Embryonic facial prominence (tissue), 1 donor: ENCODE data around the gene ZNF76.

Experiments
- DNase-seq: peaks from one replicate; pipeline ENCODE4 v3.0.0-alpha.2; 2016; ENCODE audit errors: extremely low spot score

ZNF76 gene

DNA sequence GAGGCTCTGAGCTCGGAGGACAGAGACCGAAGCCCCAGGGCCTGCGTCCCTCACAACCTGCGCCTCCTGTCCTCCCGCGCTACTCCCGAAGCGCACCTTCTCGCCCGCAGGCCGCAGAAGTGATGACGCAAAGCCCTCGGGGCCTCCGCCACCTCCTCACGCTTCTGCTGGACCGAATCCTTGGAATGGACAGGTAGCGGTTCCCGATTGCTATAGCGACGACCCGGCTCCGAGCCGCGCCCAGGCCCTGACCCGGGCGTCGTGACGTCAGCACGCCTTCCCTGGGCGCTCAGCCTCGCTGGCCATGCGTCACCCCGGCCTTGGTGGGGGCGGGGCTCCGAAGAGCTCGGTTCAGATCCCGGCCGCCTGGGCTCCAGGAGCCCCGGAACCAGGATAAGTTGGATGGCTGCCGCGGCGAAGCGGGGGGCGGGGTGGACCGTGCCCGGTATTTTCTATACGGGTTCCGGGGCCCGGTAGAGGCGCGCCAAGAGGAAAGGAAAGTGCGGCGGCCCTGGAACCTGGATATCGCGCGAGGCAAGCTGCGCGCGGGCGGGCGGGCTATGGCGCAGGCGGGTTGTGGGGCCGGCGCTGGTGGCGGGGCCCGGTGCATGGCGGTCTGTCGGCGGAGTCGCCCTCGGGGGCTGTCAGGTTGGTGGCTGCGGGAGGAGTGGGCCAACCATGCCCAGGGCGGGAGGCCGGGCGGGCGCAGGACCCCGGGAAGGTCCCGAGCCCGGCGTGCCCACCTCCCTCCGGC, at the start of gene ZNF76:
Gene ZNF76, plus strand, starts transcription at position 542 of the 754 bp plus-strand sequence. CDS start 21,417 bp downstream, outside the sequence.
- peak; percentile 91 for DNase-seq

DNA sequence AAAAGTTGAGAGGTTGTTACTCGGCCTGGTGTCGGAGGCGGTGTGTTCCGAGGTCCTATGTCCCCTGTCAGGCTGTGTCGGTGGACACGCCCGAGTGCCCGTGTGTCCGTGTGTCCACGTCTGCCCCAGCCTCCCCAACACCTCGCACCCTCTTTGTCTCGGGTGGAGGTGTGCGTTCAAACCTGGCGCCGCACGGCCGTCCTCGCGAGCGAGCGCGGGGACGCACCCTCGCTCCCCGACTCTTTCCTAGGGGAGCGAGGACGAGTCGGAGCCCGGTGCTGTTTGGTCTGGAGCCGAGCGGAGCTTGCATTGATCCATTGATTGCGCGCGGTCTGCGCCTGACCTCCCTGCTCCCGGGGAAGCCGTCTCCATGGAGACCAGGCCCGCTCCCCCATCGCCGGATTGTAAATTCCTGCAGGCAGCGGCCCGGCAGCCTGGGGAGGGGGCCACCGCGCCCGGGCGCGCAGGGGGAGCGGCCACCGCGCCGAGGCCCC, 46.2 kb upstream of the ZNF76 start:
- no peak for DNase-seq

DNA sequence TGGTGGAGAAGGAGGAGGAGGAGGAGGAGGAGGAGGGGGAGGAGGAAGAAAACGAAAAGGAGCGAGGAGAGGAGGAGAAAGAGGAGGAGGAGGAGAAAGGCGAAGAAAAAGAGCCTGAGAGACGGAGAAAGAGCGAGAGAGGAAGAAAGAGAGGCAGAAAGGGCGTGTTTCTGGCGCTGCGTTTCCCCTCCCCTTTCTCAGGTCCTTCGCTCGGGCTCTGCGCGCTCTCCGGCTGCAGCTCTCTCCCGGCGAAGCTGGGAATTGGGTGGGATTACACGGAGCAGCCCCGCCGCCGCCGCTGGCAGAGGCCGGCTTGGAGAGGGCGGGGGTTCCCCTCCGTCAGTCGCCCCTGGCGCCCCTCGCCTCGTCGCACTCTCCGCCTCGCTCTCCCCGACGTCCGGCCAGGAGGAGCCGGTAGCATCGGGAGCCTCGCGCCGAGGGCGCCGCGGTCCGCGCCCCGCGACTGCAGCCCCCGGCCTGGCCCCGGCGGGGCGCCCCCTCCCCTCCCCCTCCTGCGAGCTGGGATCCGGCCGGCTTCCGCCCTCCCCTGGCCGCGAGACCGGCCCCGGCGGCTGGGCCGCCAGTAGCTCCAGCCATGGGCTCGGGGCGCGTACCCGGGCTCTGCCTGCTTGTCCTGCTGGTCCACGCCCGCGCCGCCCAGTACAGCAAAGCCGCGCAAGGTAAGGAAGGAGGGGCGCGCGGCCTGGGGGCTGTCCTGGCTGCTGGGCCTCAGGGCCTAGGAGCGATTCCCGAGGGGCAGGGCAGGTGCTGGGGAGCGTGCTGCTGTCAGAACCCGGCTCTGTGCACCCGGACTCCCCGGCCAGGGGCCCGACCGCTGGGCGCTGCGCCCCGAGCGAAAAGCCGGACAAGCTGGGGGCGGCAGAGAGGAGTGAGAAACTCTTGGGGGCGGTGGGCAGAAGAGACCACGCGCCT, 45.4 kb upstream of the ZNF76 start, which contains the start of gene SCUBE3:
Gene SCUBE3, plus strand, starts transcription at position 133 of the 933 bp plus-strand sequence. Its CDS starts 463 bp downstream, at position 596.
- DNase-seq: peak; percentile 54

DNA sequence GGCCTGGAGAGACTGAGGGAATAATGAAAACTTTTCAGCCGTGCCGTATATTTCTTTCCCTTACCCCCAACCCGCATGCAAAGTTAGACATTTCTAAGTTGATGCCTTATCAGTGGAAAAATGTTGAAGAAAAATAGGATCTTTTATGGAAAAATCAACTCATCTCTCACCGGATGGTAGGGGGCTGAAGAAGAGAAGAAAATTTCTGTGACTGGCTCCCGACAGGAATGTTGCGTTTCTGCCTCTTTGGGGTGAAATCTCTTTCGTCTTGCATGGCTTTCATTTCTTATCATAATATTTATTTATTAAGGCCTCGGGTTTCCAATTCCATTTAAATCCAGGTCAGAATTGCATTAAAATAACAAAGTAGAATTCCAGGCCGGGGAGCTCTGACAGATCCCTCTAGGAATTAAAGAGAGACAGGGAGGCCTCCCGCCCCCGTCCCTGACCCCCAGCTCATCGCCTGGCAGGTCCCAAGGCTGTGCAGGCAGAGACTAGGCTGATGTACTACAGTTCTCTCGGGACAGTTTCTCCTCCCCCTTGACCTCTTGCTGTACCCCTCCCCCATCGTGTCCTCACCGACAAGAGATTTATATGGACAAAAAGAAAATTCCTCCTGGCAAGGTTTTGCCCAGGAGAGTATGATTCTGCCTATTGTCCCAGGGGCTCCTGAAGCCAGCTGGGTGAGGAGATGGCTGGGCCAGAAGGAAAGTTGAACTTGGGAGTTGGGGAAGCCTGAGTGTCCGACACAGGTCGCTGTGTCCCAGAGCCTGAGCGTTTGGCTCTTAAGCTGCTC, 44.5 kb upstream of the ZNF76 start:
- DNase-seq: no peak

DNA sequence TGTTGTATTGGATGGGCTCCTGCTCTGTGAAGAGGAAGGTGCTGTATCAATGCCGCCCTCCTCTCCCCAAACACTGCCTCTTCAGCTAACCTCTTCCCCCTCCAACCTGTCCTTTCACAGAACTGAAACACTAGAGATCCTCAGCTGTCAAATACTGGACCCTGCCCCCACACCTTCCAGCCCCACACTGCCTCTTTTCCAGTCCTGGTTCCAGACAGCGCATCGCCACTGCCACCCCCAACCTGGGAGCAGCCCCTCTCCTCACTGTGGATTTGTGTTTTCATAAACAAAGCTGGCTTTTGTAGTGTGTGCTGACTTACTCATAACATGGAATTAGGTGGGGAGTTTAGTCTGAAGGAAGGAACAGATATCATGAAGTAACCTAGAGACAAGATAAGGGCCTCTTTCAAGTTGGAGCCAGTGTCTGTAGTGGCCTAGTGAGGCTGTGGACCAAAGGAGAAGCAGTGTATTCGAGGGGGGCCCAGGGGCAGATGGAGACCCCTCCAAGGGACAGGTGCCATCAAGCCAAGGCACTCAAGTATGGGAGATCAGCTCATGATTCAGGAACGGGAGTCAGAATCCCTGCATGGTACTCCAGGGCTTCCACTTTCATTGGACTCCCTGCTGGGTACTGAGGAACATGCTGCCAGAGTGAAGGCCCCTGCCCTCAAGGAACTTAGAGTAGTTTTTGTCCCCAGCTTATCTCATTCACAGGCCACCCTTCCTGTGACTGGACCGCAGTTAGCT, 43.7 kb upstream of the ZNF76 start:
- no peak for DNase-seq

DNA sequence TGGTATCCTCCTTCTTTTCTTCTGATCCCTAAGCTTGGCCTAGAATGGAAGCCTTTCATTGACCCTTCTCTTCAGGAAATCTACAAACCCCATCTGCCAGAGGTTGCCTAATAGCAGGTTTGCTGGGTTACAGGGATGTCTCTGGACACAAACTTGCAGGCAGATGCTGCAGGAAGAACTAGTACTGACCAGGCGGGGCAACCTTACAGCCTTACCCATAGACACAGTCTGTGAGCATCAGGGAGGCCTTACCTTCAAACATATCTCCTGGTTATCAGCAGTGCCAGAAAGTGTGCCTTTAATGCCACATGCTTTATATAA, 43.2 kb upstream of the ZNF76 start:
- no peak for DNase-seq

DNA sequence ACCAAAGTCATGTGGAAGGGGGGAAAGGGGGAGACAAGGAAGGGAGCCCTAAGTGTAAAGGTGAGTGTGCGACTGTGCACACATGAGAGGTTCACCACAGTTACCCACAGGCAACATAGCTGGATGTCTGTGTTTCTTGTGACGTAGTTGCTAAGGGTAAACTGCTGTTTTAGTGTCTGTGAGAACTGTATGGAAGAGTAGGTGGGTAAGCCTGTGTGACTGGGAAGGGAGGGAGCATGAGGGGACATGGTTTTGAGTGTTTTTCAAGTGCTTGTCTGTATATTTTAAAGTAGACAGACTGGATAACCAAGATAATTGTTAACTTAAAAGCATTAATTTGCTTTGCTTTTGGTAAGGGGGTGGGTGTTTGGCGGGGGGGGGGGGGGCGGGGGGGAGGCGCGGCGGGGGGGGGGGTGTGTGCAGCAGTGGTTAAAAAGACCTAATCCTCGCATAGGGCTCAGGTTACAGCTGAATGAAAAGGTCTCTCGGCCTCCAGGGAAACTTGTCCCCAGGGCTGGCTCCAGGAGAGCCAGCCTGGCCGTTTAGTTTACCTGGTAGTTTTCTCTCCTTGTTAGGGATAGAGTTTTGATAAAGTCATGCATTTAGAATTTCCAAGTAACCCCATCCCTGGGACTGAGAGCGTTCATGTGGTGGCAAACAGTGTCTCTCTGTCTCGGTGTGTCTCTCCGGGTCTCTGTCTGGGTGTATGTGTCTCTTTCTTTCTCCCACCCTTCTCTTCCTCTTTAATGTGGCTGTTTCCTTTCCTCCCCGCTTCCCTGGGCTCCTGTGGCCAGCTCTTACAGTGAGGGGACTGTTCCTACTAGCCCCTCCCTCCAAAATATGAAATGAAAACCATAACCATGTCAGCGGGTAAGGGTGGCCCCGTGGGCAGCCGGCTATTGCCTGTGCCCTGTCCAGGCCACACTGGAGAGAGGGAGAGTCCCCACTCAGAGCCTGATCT, 42.4 kb upstream of the ZNF76 start:
- DNase-seq: no peak

DNA sequence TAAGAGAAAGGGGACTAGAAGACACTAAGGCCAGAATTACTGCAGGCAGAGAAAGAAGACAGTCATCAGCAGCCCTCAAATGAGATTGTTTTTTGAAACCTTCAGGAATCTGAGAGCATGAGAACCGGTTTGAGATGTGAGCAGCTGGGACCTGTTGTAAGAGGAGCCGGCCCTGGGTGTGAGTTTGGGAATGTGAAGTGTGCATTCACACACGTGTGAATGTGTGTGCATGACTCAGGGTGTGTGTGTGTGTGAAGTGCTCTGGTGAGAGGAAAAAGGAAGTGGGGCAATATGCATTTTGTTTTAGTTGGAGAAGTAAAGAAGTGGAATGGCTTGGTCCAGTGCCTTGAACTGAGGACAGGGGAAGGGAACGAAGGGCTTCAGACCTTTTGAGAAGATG, 41.5 kb upstream of the ZNF76 start:
- DNase-seq: no peak

DNA sequence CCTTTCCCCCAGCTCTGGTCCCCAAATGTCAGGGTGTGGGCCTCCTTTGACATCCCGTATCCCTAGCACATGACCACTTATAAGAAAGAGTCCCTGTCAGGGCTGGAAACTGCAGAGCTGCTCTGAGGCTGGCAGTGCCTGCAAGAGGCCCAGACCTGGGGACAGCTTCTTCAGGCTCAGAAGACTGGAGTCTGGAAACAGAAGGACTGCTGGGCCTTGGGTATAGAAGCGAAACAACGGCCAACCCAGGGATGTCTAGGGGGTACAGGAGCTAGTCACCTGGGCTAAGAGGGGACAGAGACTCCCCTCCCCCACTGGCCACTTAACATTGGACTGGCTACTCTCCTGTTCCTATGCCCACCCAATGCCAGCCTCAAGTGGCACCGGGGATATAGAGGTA, 41.1 kb upstream of the ZNF76 start:
- DNase-seq: no peak

DNA sequence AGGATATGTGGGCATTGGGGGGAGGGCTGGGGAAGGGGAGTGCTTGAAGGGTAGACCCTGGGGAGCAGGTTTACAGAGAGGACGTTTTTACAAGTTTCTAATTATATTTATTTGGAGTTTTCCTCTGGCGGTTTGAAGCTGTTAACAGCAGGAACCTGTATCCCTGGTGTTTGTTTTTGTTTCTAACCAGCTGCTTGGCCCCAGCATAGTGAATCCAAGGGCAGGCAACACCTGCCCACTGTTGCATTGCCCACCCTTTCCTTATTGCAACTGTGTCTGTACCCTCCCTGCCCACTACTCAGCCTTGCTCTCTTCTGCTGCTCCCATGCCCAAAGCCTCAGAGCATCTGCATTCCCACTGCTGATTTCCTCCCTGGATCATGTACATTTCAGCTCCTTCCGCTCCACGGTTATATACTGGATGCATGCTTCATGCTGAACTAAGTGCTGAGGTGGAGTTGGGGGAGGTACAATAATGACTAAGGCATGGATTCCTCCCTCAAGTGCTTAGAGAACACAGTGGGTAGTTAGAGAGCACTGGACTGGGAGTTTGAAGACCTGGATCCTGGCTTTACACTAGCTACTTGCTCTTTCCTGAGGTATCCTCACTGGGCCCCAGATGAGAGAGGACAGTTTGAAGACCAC, 39.7 kb upstream of the ZNF76 start:
- DNase-seq: no peak

DNA sequence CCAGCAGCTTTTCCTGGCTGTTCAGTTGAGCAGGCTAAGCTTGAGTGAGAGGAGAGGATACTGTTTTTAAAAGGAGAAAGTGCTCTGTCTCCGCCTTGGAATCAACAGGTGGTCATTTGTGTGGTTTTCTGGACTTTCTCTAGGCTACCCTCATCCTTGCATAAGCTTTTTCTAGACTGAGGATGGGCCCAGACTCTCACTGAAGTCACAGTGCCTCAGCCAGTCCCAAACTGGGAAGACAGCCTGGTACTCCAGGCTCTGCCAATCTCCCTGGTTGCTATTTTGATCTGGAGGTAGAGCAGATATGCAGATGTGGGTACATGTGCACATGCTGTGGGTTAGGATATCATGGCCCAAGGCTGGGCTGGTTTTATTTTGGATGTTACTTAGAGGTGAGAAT, 38.8 kb upstream of the ZNF76 start:
- no peak for DNase-seq

DNA sequence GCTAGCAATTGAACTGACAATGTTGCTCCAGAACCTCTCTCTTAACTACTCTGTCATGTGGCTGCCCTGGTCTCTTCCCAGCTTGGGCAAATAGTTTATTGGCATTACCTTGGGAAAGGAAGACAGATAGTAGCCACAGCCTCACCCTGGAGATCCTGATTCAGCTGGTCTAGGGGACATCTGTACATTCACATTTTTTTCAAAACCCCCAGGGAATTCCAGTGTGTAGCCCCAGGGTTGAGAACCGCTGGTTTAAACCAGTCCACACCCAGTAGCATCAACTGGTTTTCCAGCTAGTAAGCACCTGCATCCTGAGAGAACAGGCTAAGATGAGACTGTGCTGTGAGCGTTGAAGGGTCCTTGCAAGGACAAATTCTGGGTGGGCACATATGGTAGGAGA, 36.1 kb upstream of the ZNF76 start:
- DNase-seq: no peak

DNA sequence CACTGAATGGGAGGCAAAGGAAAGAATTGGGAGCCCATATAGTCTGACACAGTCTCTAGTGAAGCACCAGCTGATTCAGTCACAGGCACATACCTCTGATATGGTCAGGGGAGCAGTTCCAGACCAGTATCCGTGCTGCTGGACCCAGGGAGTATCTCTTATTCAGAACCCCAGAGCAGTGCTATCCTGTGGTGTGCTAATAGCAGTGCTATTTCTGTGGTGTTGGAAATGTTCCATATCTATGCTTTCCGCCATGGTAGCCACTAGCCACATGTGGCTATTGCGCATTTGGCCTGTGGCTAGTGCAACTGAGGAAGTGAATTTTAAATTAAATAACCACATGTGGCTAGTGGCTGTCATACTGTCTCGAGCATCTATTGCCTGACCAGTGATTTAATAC, 34.8 kb upstream of the ZNF76 start:
- DNase-seq: no peak

DNA sequence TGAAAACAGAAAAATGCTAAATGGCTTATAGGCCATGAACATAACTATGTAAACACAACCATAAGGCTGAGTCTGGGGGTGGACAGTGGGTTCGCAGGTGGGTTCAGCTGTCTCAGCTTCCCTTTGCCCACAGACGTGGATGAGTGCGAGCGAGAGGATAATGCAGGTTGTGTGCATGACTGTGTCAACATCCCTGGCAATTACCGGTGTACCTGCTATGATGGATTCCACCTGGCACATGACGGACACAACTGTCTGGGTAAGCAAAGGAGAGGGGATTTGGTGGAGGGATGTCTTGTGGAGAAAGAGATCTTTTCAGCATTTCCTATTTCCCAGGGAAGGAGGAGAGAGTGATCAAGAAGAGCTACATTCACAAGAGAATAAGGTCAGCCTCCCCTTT, 31.1 kb upstream of the ZNF76 start:
- no peak for DNase-seq

DNA sequence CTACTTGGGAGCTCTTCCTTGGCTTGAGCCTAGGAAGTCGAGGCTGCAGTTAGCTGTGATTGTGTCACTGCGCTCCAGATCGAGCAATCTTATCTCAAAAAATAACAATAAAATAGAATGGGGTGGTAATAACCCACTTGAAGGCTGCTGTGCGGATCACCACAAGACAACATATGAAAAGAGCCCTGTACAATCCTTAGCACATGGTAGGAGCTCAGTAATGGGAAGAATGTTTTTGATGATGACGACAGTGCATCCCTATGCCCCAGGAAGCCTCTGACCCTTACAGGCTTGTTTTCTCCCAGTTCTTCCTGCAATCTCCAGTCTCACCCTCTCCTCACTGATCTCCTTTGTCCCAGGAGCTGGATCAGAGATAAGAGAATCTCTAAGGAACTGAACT, 30.2 kb upstream of the ZNF76 start:
- DNase-seq: no peak

DNA sequence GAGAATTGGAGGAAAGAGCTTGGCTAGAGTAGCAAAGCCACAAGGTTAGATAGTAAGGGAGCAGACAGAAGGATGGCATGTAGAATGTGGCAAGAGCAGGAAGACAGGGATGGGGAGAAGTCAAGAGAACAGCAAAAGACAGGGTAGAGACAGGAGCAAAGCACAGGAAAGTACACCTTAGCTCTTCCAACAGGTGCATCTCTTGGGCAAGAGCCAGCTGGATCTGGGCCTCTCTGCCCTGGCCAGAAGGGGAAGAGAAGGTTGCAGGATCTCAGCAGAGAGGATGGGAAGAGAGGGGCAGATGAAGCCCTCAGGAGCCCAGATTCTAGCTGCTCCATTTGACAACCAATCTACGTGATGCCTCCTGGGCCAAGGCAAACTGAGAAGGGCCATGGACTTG, 29.0 kb upstream of the ZNF76 start:
- DNase-seq: no peak

DNA sequence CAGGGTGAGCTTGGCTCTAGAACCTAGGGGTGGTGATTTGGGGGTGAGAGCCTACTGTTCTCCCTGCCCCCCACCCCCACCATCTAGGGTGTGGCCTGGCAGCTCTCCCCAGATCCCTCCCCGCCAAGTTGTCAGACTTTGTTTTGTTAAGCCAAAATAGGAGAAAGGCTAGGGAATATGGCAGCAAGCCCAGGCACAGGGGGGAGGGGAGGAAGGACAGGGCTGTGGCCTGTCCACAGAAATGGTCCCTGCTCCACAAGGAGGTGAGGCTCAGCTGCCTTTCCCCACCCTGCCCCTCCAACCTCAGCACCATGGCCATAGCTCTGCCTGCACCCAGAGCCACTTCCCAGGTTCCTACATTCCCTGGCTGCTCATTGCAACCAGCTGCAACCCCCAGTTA, 28.6 kb upstream of the ZNF76 start:
- no peak for DNase-seq

DNA sequence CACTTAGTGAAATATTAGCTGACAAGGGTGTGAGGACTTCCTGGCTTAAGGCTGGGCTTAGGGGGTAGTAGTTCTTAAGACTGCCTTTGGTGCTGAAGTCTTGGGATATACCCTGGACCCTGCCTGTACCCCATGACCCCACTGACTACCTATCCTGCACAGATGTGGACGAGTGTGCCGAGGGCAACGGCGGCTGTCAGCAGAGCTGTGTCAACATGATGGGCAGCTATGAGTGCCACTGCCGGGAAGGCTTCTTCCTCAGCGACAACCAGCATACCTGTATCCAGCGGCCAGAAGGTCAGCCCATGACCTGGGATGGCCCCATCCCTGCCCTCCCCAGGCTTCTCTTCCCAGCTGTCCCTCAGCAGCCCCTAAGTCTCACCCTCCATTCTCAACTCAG, 28.0 kb upstream of the ZNF76 start:
- DNase-seq: no peak

DNA sequence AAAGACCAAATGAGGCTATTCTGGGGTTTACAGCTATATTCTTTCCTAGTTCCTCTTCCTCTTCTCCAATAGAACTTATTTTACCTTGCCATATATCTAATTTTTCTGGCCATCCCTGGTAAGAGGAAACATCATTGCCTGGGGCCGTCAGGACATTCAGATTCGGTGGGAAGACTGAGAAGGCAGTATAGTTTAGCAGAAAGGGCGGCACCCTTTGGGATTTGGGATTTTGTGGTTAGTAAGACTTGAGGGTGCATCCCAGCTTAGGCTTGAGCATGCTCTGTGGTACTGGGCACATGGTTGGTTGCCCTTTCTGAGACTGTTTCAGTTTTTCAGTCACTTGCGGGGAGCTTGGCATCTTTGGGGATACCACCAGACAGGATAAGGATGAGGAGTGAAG, 24.6 kb upstream of the ZNF76 start:
- no peak for DNase-seq

DNA sequence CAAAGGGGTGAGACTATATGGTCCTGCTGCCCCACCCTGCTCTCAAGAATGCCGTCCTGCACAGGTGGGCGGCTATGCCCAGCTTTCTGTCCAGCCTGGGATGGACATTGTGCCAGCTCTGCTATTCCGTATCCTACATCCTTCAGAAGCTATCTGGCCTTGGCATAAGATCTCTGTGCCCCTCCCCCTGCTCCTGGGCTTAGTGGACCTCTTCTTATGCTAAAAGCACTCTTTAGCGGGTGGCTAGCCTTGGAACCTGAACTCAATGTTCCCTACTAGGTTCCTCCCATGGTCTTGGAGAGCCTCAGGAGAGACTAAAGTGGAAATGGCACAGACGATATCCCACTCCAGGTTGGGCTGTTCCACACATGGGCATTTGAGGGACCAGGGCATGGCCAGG, 23.3 kb upstream of the ZNF76 start:
- DNase-seq: no peak
